Keratinocyte (primary cell): ENCODE data around the gene DRG2. TPM values are rescaled to one million over a fixed set of nuclear protein-coding genes. Genes with fewer than 3 reads are reported as not detected.

ENCODE experiments used
- DNase-seq: peaks from one replicate; pipeline ENCODE4 v3.0.0-alpha.2; 2011; ENCODE audit warnings: low read depth, missing footprints, low spot score
- FAIRE-seq: peaks from 2 replicates; lab custom pipeline; 2011; peaks lifted over from hg19 to GRCh38; lab: Jason Lieb, UNC
- H2AFZ ChIP-seq: 2 replicates; pipeline ENCODE4 v1.6.0; 2012; ENCODE audit warnings: low read length, control low read depth, inconsistent platforms; ENCODE audit not compliant: control insufficient read depth
- H3K27ac ChIP-seq: 2 replicates; pipeline ENCODE4 v1.5.1; 2011; ENCODE audit warnings: low read length; ENCODE audit not compliant: control insufficient read depth, insufficient read depth
- H3K27me3 ChIP-seq: 3 replicates; pipeline ENCODE4 v1.6.0; 2011; ENCODE audit warnings: low read length; ENCODE audit not compliant: control insufficient read depth, insufficient read depth; ENCODE audit errors: extremely low read depth
- H3K36me3 ChIP-seq, 2 experiments: 2 replicates in 1 of 2; 3 replicates in 1 of 2; pipeline ENCODE4 v1.5.1; 2011; ENCODE audit warnings: low read length in 2 of 2, mild to moderate bottlenecking in 1 of 2; ENCODE audit not compliant: control insufficient read depth in 2 of 2, insufficient read depth in 2 of 2; ENCODE audit errors: extremely low read depth in 1 of 2
- H3K4me1 ChIP-seq: 3 replicates; pipeline ENCODE4 v1.5.1; 2011; ENCODE audit warnings: low read length; ENCODE audit not compliant: control insufficient read depth, insufficient read depth; ENCODE audit errors: extremely low read depth
- H3K4me2 ChIP-seq: 3 replicates; pipeline ENCODE4 v1.6.0; 2011; ENCODE audit warnings: low read depth, low read length; ENCODE audit not compliant: control insufficient read depth, insufficient read depth; ENCODE audit errors: extremely low read depth
- H3K4me3 ChIP-seq, 3 experiments: fragments of 200-600 bp in 1 of 3; sonication (generic) in 1 of 3; 2 replicates in 2 of 3; 3 replicates in 1 of 3; pipeline ENCODE4 v1.5.1; 2011 to 2016; ENCODE audit warnings: low read length in 3 of 3, mild to moderate bottlenecking in 3 of 3, control low read depth in 2 of 3, inconsistent platforms in 1 of 3, low read depth in 1 of 3, mixed read lengths in 1 of 3, mixed run types in 1 of 3, moderate library complexity in 1 of 3; ENCODE audit not compliant: control insufficient read depth in 2 of 3, insufficient read depth in 2 of 3; ENCODE audit errors: extremely low read depth in 1 of 3
- H3K79me2 ChIP-seq: 2 replicates; pipeline ENCODE4 v1.6.0; 2012; ENCODE audit warnings: low read length; ENCODE audit not compliant: control insufficient read depth, insufficient read depth
- H3K9ac ChIP-seq: 3 replicates; pipeline ENCODE4 v1.6.0; 2011; ENCODE audit warnings: low read length; ENCODE audit not compliant: control insufficient read depth, insufficient read depth; ENCODE audit errors: extremely low read depth
- H3K9me1 ChIP-seq: 3 replicates; pipeline ENCODE4 v1.6.0; 2011; ENCODE audit warnings: low read length; ENCODE audit not compliant: control insufficient read depth, insufficient read depth; ENCODE audit errors: extremely low read depth
- H3K9me3 ChIP-seq: 2 replicates; pipeline ENCODE4 v1.5.1; 2012; ENCODE audit warnings: low read depth, low read length; ENCODE audit not compliant: control insufficient read depth
- H4K20me1 ChIP-seq: 3 replicates; pipeline ENCODE4 v1.6.0; 2011; ENCODE audit warnings: low read length; ENCODE audit not compliant: control insufficient read depth, insufficient read depth; ENCODE audit errors: extremely low read depth
- CTCF ChIP-seq, 3 experiments: IDR thresholded peaks in 1 of 3; conservative IDR thresholded peaks in 1 of 3; optimal IDR thresholded peaks in 1 of 3; 2 replicates in 2 of 3; 3 replicates in 1 of 3; pipeline versions ENCODE3 to v1.5.1; 2011; ENCODE audit warnings: low read length in 3 of 3, mild to moderate bottlenecking in 3 of 3, moderate library complexity in 2 of 3, control low read depth in 1 of 3, inconsistent platforms in 1 of 3; ENCODE audit not compliant: insufficient read depth in 2 of 3; ENCODE audit errors: extremely low read depth in 1 of 3
- EZH2 ChIP-seq: IDR thresholded peaks from one replicate; pipeline ENCODE4 v1.6.1; 2012; ENCODE audit warnings: inconsistent platforms, mild to moderate bottlenecking, low read length, moderate library complexity
- dilution Hi-C: fragments of 300-500 bp; cut with MboI; formaldehyde crosslinking; loops from one replicate; pipeline ENCODE4 v1.7.0; 2020; ENCODE audit warnings: low sequenced_read_pairs; ENCODE audit not compliant: extremely low pct_ligation_motif_present
- polyA plus RNA-seq, 5 experiments: library from polyadenylated mRNA; depleted of rRNA in 3 of 5; stranded (reverse) in 3 of 5; stranded (forward) in 1 of 5; unstranded in 1 of 5; fragments of >200 nt; gene quantifications; 1 replicate in 1 of 5; 2 replicates in 3 of 5; 3 replicates in 1 of 5; pipeline versions ENCODE4 v1.2.1 to v1.2.3, GENCODE V29; 2011 to 2012; ENCODE audit warnings: missing spikeins in 2 of 5, low read depth in 1 of 5, low replicate concordance in 1 of 5

The DRG2 gene
- polyA plus RNA-seq, 1 donor (not counting 4 experiments of a cell fraction or from before 2014, with no cell fraction given): 36.4 TPM

- no peak overlapping the region for H3K9ac ChIP-seq
- FAIRE-seq (no peak), DNase-seq (no peak)
- peaks cover 4 to 14% of the 10 kb centered on the region in 2 experiments for H3K36me3 ChIP-seq
- no peaks in the 10 kb centered on the region for H3K27me3 ChIP-seq
- no peaks in the 10 kb centered on the region for H3K9me1 ChIP-seq
- H3K4me3 ChIP-seq: no peak overlapping the region
- no peaks in the 10 kb centered on the region for H3K79me2 ChIP-seq
- no peak overlapping the region for H2AFZ ChIP-seq
- no peaks in the 10 kb centered on the region for H3K4me1 ChIP-seq
- dilution Hi-C loops: no loop called here
- H3K9me3 ChIP-seq: no peaks in the 10 kb centered on the region
- no peak for TF ChIP-seq CTCF (optimal IDR thresholded peaks at IDR 0.05 in 1 of 3, IDR thresholded peaks at IDR 0.05 in 1 of 3, conservative IDR thresholded peaks at IDR 0.05 in 1 of 3; ENCODE audit: extremely low read depth in 1 of 3, insufficient read depth in 2 of 3, low read length in 3 of 3)
- TF ChIP-seq EZH2: no peak
- no peak overlapping the region for H3K27ac ChIP-seq
- H3K4me2 ChIP-seq: no peak overlapping the region
- no peaks in the 10 kb centered on the region for H4K20me1 ChIP-seq
Measured at GRCh38 chr17:18110636-18111145, 22.9 kb downstream of the DRG2 start.

GRCh38 chr17:18111330-18111971 lies 23.7 kb downstream of the DRG2 start:
- no peak for DNase-seq
- dilution Hi-C loops: no loop called here
- TF ChIP-seq CTCF (optimal IDR thresholded peaks at IDR 0.05 in 1 of 3, IDR thresholded peaks at IDR 0.05 in 1 of 3, conservative IDR thresholded peaks at IDR 0.05 in 1 of 3; ENCODE audit: extremely low read depth in 1 of 3, insufficient read depth in 2 of 3, low read length in 3 of 3): no peak
- Histone ChIP-seq H3K27me3 (no peaks in the 10 kb centered on the region), H3K9me1 (no peaks in the 10 kb centered on the region), H3K27ac (no peak overlapping the region), H3K9ac (no peak overlapping the region), H3K4me2 (no peak overlapping the region), H3K9me3 (no peaks in the 10 kb centered on the region), H2AFZ (no peak overlapping the region), H3K4me1 (no peaks in the 10 kb centered on the region), H3K36me3 (peaks cover 0 to 7% of the 10 kb centered on the region in 2 experiments), H3K79me2 (no peaks in the 10 kb centered on the region), H4K20me1 (no peaks in the 10 kb centered on the region), H3K4me3 (no peak overlapping the region)
- FAIRE-seq: no peak
